SK-N-SH treated with all-trans-retinoic acid at 6 μM for 48 hours (cell line): ENCODE data around the gene KIF22.

Experiments
- ZFP3 ChIP-seq: fragments of 250-450 bp; sonication (Bioruptor Pico); IDR thresholded peaks from 2 replicates; pipeline ENCODE4 v1.5.0; 2020; ENCODE audit warnings: mild to moderate bottlenecking, moderate library complexity
- ZNF70 ChIP-seq: fragments of 450-650 bp; formaldehyde crosslinking; IDR thresholded peaks from 2 replicates; pipeline ENCODE4 v1.5.0; 2020; ENCODE audit warnings: mild to moderate bottlenecking, moderate library complexity

DNA sequence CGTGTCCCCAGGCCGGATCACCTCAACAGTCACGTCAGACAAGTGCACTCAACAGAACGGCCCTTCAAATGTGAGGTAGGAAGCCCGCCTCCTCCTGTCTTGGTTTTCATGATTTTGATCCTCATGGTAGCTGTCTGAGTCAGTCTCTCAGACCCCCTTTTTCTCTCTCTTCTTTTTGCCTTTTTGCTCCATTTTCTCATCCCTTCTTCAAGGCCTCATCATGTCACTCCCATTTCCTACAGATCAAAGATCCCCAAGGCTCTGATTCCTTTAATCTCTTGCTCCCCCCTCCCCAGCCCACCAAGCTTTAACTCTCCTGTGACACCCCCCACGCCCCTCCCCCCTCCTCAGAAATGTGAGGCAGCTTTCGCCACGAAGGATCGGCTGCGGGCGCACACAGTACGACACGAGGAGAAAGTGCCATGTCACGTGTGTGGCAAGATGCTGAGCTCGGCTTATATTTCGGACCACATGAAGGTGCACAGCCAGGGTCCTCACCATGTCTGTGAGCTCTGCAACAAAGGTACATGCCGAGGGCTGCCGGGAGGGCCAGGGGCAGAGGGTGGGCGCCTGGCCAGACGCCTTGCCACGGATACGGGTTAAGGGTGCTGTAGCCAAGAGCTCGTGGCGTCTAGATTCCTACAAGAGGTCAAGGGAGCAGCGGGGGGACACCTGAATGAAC, 17.8 kb downstream of the KIF22 start:
- TF ChIP-seq ZNF70 (CRISPR knock-in tag), result no peak
- TF ChIP-seq ZFP3 (CRISPR knock-in tag), result no peak
